SK-N-SH treated with all-trans-retinoic acid at 6 μM for 48 hours (cell line): ENCODE data around the gene PRAF2.

Source experiments
- ATAC-seq: fragments of 200-7000 bp; cut with Tn5 transposase; 3 replicates; pipeline ENCODE4 v1.9.1; 2020; ENCODE audit warnings: mild to moderate bottlenecking, moderate library complexity
- ARNTL ChIP-seq: fragments of 450-650 bp; formaldehyde crosslinking; IDR thresholded peaks from 2 replicates; pipeline ENCODE4 v1.5.0; 2020; ENCODE audit warnings: low read depth, mild to moderate bottlenecking, moderate library complexity, borderline replicate concordance
- BACH2 ChIP-seq: fragments of 250-450 bp; sonication (Bioruptor Pico); IDR thresholded peaks from 2 replicates; pipeline ENCODE4 v1.9.0; 2021; ENCODE audit warnings: mild to moderate bottlenecking, borderline replicate concordance
- CREB5 ChIP-seq: fragments of 250-450 bp; sonication (Bioruptor Pico); IDR thresholded peaks from 2 replicates; pipeline ENCODE4 v1.5.1; 2020; ENCODE audit warnings: low read depth, mild to moderate bottlenecking, moderate library complexity
- CSDC2 ChIP-seq: fragments of 250-450 bp; sonication (Bioruptor Pico); IDR thresholded peaks from 2 replicates; pipeline ENCODE4 v1.5.0; 2020; ENCODE audit warnings: mild to moderate bottlenecking, moderate library complexity
- CSRNP3 ChIP-seq: fragments of 250-450 bp; sonication (Bioruptor Pico); IDR thresholded peaks from 2 replicates; pipeline ENCODE4 v1.5.1; 2021; ENCODE audit warnings: mild to moderate bottlenecking, moderate library complexity
- ESRRG ChIP-seq: fragments of 250-450 bp; sonication (Bioruptor Pico); IDR thresholded peaks from 2 replicates; pipeline ENCODE4 v1.6.1; 2021; ENCODE audit warnings: mild to moderate bottlenecking
- ISL1 ChIP-seq: fragments of 250-450 bp; sonication (Bioruptor Pico); IDR thresholded peaks from 2 replicates; pipeline ENCODE4 v2.1.2; 2022; ENCODE audit warnings: mild to moderate bottlenecking, moderate library complexity
- OSR1 ChIP-seq: fragments of 250-450 bp; sonication (Bioruptor Pico); IDR thresholded peaks from 2 replicates; pipeline ENCODE4 v1.8.0; 2022; ENCODE audit warnings: moderate library complexity, mild to moderate bottlenecking, inconsistent platforms
- POU6F1 ChIP-seq: fragments of 250-450 bp; sonication (Bioruptor Pico); IDR thresholded peaks from 2 replicates; pipeline ENCODE4 v1.8.0; 2021; ENCODE audit warnings: low read depth, mild to moderate bottlenecking, moderate library complexity, borderline replicate concordance
- PPARA ChIP-seq: fragments of 250-450 bp; sonication (Bioruptor Pico); IDR thresholded peaks from 2 replicates; pipeline ENCODE4 v1.5.0; 2020; ENCODE audit warnings: mild to moderate bottlenecking, borderline replicate concordance
- RARB ChIP-seq: fragments of 250-450 bp; sonication (Bioruptor Pico); IDR thresholded peaks from 2 replicates; pipeline ENCODE4 v1.8.0; 2021; ENCODE audit warnings: mild to moderate bottlenecking, moderate library complexity
- SNAI2 ChIP-seq: fragments of 250-450 bp; sonication (Bioruptor Pico); IDR thresholded peaks from 2 replicates; pipeline ENCODE4 v1.5.0; 2020; ENCODE audit warnings: mild to moderate bottlenecking, moderate library complexity
- TCF4 ChIP-seq: fragments of 250-450 bp; sonication (Bioruptor Pico); IDR thresholded peaks from 2 replicates; pipeline ENCODE4 v1.8.0; 2021; ENCODE audit warnings: mild to moderate bottlenecking, moderate library complexity, borderline replicate concordance
- TOX ChIP-seq: fragments of 250-450 bp; sonication (Bioruptor Pico); IDR thresholded peaks from 2 replicates; pipeline ENCODE4 v1.8.0; 2021; ENCODE audit warnings: mild to moderate bottlenecking, moderate library complexity, borderline replicate concordance
- TSHZ2 ChIP-seq: fragments of 250-450 bp; sonication (Bioruptor Pico); IDR thresholded peaks from 2 replicates; pipeline ENCODE4 v1.5.0; 2020; ENCODE audit warnings: mild to moderate bottlenecking, moderate library complexity
- ZC3H10 ChIP-seq: fragments of 250-450 bp; sonication (Bioruptor Pico); IDR thresholded peaks from 2 replicates; pipeline ENCODE4 v1.5.1; 2021; ENCODE audit warnings: mild to moderate bottlenecking, moderate library complexity
- ZFP30 ChIP-seq: fragments of 450-650 bp; formaldehyde crosslinking; IDR thresholded peaks from 2 replicates; pipeline ENCODE4 v1.5.0; 2022; ENCODE audit warnings: mild to moderate bottlenecking, moderate library complexity
- ZNF565 ChIP-seq: fragments of 450-650 bp; formaldehyde crosslinking; conservative IDR thresholded peaks from 2 replicates; pipeline ENCODE4 v1.5.0; 2020; ENCODE audit warnings: low read depth, mild to moderate bottlenecking, moderate library complexity
- ZNF70 ChIP-seq: fragments of 450-650 bp; formaldehyde crosslinking; IDR thresholded peaks from 2 replicates; pipeline ENCODE4 v1.5.0; 2020; ENCODE audit warnings: mild to moderate bottlenecking, moderate library complexity
- ZNF8 ChIP-seq: fragments of 450-650 bp; formaldehyde crosslinking; IDR thresholded peaks from 2 replicates; pipeline ENCODE4 v1.5.0; 2020; ENCODE audit warnings: mild to moderate bottlenecking, moderate library complexity
- TF ChIP-seq, protein P1 (sequence below): fragments of 250-450 bp; sonication (Bioruptor Pico); IDR thresholded peaks from 2 replicates; pipeline ENCODE4 v1.8.0; 2020; ENCODE audit warnings: mild to moderate bottlenecking, moderate library complexity, borderline replicate concordance

PRAF2 gene

GRCh38 chrX:49059681-49060085, 14.1 kb downstream of the PRAF2 start (continued):
- TF ChIP-seq CREB5 = no peak
- no peak for TF ChIP-seq ZFP30 (CRISPR knock-in tag)
- TF ChIP-seq ZC3H10 (CRISPR knock-in tag) = no peak
- no peak for TF ChIP-seq ESRRG

GRCh38 chrX:49059201-49059600, 14.6 kb downstream of the PRAF2 start:
- no peak for ATAC-seq
- no peak for TF ChIP-seq ZNF8
- TF ChIP-seq SNAI2 (CRISPR knock-in tag) = no peak
- TF ChIP-seq CSDC2 (CRISPR knock-in tag) = no peak
- TF ChIP-seq, protein P1, sequence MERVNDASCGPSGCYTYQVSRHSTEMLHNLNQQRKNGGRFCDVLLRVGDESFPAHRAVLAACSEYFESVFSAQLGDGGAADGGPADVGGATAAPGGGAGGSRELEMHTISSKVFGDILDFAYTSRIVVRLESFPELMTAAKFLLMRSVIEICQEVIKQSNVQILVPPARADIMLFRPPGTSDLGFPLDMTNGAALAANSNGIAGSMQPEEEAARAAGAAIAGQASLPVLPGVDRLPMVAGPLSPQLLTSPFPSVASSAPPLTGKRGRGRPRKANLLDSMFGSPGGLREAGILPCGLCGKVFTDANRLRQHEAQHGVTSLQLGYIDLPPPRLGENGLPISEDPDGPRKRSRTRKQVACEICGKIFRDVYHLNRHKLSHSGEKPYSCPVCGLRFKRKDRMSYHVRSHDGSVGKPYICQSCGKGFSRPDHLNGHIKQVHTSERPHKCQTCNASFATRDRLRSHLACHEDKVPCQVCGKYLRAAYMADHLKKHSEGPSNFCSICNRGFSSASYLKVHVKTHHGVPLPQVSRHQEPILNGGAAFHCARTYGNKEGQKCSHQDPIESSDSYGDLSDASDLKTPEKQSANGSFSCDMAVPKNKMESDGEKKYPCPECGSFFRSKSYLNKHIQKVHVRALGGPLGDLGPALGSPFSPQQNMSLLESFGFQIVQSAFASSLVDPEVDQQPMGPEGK = no peak
- TF ChIP-seq BACH2 (CRISPR knock-in tag) = no peak
- no peak for TF ChIP-seq OSR1
- TF ChIP-seq CSRNP3 (CRISPR knock-in tag) = no peak
- no peak for TF ChIP-seq ISL1 (CRISPR knock-in tag)
- TF ChIP-seq ZNF70 = no peak
- no peak for TF ChIP-seq ESRRG
- TF ChIP-seq TCF4 = no peak
- TF ChIP-seq TOX = no peak
- no peak for TF ChIP-seq TSHZ2 (CRISPR knock-in tag)
- no peak for TF ChIP-seq RARB (CRISPR knock-in tag)
- TF ChIP-seq POU6F1 (CRISPR knock-in tag) = no peak
- TF ChIP-seq ZNF565 (CRISPR knock-in tag) = no peak
- TF ChIP-seq ARNTL (CRISPR knock-in tag) = no peak
- no peak for TF ChIP-seq PPARA (CRISPR knock-in tag)

- TF ChIP-seq ARNTL (CRISPR knock-in tag) = no peak
- TF ChIP-seq TSHZ2 (CRISPR knock-in tag) = no peak
- no peak for TF ChIP-seq PPARA (CRISPR knock-in tag)
- TF ChIP-seq RARB (CRISPR knock-in tag) = no peak
- no peak for TF ChIP-seq POU6F1 (CRISPR knock-in tag)
- no peak for TF ChIP-seq ZNF565 (CRISPR knock-in tag)
- TF ChIP-seq, protein P1 = no peak
- TF ChIP-seq CREB5 = no peak
- TF ChIP-seq ISL1 (CRISPR knock-in tag) = no peak
- ATAC-seq = no peak
Measured at GRCh38 chrX:49058794-49059193, 15.0 kb downstream of the PRAF2 start, which contains the start of gene CCDC120. Gene CCDC120, plus strand, starts transcription at chrX:49058999. Its CDS starts 3,043 bp downstream, at chrX:49062042.
